ENCODE measurements around the gene FASTK. TPM values are rescaled to one million over a fixed set of nuclear protein-coding genes. Genes with fewer than 3 reads are reported as not detected.

FASTK gene
- total RNA-seq, 1 donor = 87.6 TPM

DNA sequence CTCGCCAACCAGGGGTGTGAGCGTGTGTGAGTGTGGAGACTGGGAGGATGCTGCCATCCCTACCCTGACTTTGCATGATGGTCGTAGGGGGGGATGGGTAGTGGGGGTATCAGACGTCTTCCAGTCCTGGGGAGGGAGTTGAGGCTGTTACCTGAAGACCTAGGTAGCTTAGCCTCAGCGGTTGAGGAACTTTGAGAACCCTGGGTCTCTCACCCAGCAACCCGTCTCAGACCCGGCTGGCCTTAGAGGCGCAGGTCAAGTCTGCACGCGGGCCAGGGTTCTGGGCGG lies 18.6 kb downstream of the FASTK start:
- peak overlapping the region; percentile 100 for H3K4me2 ChIP-seq (ENCODE audit: insufficient read depth, low read length)
- no peak for DNase-seq (ENCODE audit: insufficient read length, low spot score, missing footprints)
- H3K36me3 ChIP-seq (ENCODE audit: insufficient read depth, low read length) = peaks cover 22% of the 10 kb centered on the region
- peaks cover 43% of the 10 kb centered on the region for H3K79me2 ChIP-seq (ENCODE audit: insufficient read depth, low read length)
- H4K20me1 ChIP-seq (ENCODE audit: insufficient read depth, low read length) = peaks cover 26% of the 10 kb centered on the region
- peaks cover 43% of the 10 kb centered on the region for H3K4me1 ChIP-seq (ENCODE audit: insufficient read depth, low read length)
- no peak overlapping the region for H2AFZ ChIP-seq (ENCODE audit: low read length)
- H3K9me3 ChIP-seq (ENCODE audit: low read depth, low read length) = no peaks in the 10 kb centered on the region
- TF ChIP-seq, protein P1, sequence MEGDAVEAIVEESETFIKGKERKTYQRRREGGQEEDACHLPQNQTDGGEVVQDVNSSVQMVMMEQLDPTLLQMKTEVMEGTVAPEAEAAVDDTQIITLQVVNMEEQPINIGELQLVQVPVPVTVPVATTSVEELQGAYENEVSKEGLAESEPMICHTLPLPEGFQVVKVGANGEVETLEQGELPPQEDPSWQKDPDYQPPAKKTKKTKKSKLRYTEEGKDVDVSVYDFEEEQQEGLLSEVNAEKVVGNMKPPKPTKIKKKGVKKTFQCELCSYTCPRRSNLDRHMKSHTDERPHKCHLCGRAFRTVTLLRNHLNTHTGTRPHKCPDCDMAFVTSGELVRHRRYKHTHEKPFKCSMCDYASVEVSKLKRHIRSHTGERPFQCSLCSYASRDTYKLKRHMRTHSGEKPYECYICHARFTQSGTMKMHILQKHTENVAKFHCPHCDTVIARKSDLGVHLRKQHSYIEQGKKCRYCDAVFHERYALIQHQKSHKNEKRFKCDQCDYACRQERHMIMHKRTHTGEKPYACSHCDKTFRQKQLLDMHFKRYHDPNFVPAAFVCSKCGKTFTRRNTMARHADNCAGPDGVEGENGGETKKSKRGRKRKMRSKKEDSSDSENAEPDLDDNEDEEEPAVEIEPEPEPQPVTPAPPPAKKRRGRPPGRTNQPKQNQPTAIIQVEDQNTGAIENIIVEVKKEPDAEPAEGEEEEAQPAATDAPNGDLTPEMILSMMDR (IDR thresholded peaks at IDR 0.05; ENCODE audit: extremely low read depth, low read depth, low read length) = no peak
- H3K27ac ChIP-seq (ENCODE audit: low read depth, low read length) = peak overlapping the region; percentile 37
- no peak overlapping the region for H3K4me3 ChIP-seq (ENCODE audit: insufficient read depth, low read length)
- no peaks in the 10 kb centered on the region for H3K27me3 ChIP-seq (ENCODE audit: insufficient read depth, low read length)

DNA sequence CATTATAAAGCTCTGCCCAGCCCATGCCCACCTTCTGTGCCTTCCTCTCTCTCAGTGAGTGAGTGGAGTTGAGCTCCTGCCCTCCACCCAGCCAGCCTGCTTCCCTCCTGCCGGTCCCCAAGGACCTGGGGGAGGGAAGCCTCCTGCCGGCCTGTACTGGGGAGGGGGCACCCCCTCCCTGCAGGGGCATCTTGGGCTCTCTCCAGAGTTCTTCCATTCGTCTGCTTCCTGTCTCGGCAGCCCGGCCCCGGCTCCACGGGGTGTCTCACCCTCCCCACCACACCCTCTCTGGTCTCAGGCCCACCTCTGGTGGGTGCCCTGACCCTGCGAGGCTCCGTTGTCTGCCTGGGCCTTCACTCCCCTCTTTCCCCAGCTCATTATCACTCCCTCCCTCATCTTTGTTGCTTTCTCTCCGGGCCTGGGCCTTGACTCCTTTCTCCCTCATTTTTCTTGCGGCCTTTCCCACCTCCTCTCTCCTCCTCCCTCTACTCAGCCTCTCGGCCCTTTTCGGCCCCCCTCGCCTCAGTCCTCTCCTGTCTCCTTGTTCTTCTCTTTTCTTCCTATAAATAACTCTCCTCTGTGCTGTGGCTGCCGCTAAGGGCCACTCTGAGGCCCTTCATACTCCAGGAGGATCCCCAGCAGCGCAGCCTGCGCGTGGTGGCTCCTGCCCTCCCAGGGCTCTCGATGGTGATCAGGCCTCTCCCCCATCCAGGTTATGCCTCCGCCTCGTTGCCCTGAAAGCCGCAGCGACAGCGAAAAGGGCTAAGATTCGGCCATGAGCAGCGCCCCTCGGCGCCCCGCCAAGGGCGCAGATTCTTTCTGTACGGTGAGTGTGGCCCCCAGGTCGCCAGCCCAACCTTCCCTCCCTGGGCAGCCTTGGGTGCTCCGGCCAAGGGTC lies 19.1 kb downstream of the FASTK start:
- peak overlapping the region; percentile 91 for H3K4me3 ChIP-seq (ENCODE audit: insufficient read depth, low read length)
- peaks cover 19% of the 10 kb centered on the region for H3K36me3 ChIP-seq (ENCODE audit: insufficient read depth, low read length)
- peak overlapping the region; percentile 58 for H3K27ac ChIP-seq (ENCODE audit: low read depth, low read length)
- DNase-seq (ENCODE audit: insufficient read length, low spot score, missing footprints) = no peak
- no peaks in the 10 kb centered on the region for H3K27me3 ChIP-seq (ENCODE audit: insufficient read depth, low read length)
- H3K9me3 ChIP-seq (ENCODE audit: low read depth, low read length) = no peaks in the 10 kb centered on the region
- H3K4me2 ChIP-seq (ENCODE audit: insufficient read depth, low read length) = peak overlapping the region; percentile 100
- peaks cover 26% of the 10 kb centered on the region for H4K20me1 ChIP-seq (ENCODE audit: insufficient read depth, low read length)
- H2AFZ ChIP-seq (ENCODE audit: low read length) = no peak overlapping the region
- TF ChIP-seq, protein P1 (IDR thresholded peaks at IDR 0.05; ENCODE audit: extremely low read depth, low read depth, low read length) = no peak
- H3K4me1 ChIP-seq (ENCODE audit: insufficient read depth, low read length) = peaks cover 48% of the 10 kb centered on the region
- peaks cover 43% of the 10 kb centered on the region for H3K79me2 ChIP-seq (ENCODE audit: insufficient read depth, low read length)

DNA sequence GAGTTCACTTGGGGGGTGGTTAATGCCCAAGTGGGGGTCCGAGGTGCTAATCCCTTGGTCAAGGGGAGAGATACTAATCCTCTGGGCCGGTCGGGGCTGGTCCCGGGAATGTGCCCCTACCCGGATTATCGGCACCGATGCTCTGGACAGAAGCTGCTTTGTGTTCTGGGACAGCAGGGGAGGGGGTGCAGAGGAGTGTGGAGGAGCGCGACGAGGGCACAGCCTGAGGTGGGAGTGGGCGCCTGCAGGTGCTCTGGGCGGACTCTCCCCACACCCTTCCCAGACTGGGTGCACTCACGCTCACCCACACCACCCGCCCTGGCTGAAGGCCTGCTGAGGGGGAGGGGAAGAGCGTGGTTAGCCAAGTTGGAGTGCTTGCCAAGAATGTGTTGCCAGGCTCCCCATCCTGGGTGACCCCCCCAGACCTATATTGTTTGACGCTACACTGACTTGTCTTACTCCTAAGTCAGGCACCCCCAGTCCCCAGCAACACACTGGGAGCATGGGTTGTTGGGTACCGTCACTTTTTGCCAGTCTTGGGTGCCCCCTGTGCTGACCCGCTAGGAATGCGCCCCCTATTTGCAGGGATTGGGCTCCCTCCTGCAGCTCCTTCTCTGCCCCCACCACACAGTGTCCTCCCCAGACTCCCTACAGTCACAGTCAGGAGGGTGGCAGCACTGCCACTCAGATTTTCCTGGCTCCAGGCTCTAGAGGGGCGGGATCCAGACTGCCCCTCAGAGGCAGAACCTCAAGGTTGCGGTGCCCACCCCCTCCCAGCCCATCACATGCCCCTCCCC lies 20.0 kb downstream of the FASTK start:
- peak overlapping the region; percentile 100 for H3K4me2 ChIP-seq (ENCODE audit: insufficient read depth, low read length)
- peaks cover 21% of the 10 kb centered on the region for H4K20me1 ChIP-seq (ENCODE audit: insufficient read depth, low read length)
- peaks cover 48% of the 10 kb centered on the region for H3K4me1 ChIP-seq (ENCODE audit: insufficient read depth, low read length)
- H3K27ac ChIP-seq (ENCODE audit: low read depth, low read length) = peak overlapping the region; percentile 58
- H3K4me3 ChIP-seq (ENCODE audit: insufficient read depth, low read length) = peak overlapping the region; percentile 91
- H3K36me3 ChIP-seq (ENCODE audit: insufficient read depth, low read length) = peaks cover 14% of the 10 kb centered on the region
- no peaks in the 10 kb centered on the region for H3K27me3 ChIP-seq (ENCODE audit: insufficient read depth, low read length)
- no peak overlapping the region for H2AFZ ChIP-seq (ENCODE audit: low read length)
- peaks cover 43% of the 10 kb centered on the region for H3K79me2 ChIP-seq (ENCODE audit: insufficient read depth, low read length)
- no peaks in the 10 kb centered on the region for H3K9me3 ChIP-seq (ENCODE audit: low read depth, low read length)
- peak; percentile 95 for DNase-seq (ENCODE audit: insufficient read length, low spot score, missing footprints)
- TF ChIP-seq, protein P1 (IDR thresholded peaks at IDR 0.05; ENCODE audit: extremely low read depth, low read depth, low read length) = no peak

DNA sequence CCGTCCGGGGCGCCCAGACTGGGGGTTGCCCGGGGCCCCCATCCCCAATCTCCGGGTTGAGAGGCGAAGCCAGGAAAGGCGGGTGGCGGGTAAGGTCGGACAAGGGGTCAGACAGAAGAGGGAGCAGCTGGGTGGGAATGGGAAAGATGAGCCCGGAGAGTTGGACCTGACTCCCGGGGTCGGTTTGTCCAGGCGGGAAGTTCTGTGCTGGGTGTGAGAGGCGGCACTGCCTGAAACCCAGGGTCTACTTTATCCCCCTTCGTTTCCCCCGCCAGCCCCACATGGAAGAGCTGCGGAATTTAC lies 20.5 kb downstream of the FASTK start:
- Histone ChIP-seq H3K36me3 (ENCODE audit: insufficient read depth, low read length) (peaks cover 8% of the 10 kb centered on the region), H3K9me3 (ENCODE audit: low read depth, low read length) (no peaks in the 10 kb centered on the region), H4K20me1 (ENCODE audit: insufficient read depth, low read length) (peaks cover 21% of the 10 kb centered on the region), H3K4me1 (ENCODE audit: insufficient read depth, low read length) (peaks cover 48% of the 10 kb centered on the region), H3K4me2 (ENCODE audit: insufficient read depth, low read length) (peak overlapping the region; percentile 100), H2AFZ (ENCODE audit: low read length) (no peak overlapping the region), H3K79me2 (ENCODE audit: insufficient read depth, low read length) (peaks cover 43% of the 10 kb centered on the region), H3K4me3 (ENCODE audit: insufficient read depth, low read length) (peak overlapping the region; percentile 91), H3K27ac (ENCODE audit: low read depth, low read length) (peak overlapping the region; percentile 58), H3K27me3 (ENCODE audit: insufficient read depth, low read length) (no peaks in the 10 kb centered on the region)
- peak; percentile 94 for DNase-seq (ENCODE audit: insufficient read length, low spot score, missing footprints)
- TF ChIP-seq, protein P1 (IDR thresholded peaks at IDR 0.05; ENCODE audit: extremely low read depth, low read depth, low read length) = no peak
